ENCODE measurements around the gene ATG16L2. TPM values are rescaled to one million over a fixed set of nuclear protein-coding genes. Genes with fewer than 3 reads are reported as not detected.
A peak's percentile ranks its signal among the peaks of the same experiment; 100 is the strongest.

Gene ATG16L2
- total RNA-seq, 2 donors from 2014 or later = 9.0 to 10.0 TPM

GRCh38 chr11:72859126-72859525 is 44.9 kb downstream of the ATG16L2 start:
- H3K9me3 ChIP-seq = no peaks in the 10 kb centered on the region
- H3K36me3 ChIP-seq = no peaks in the 10 kb centered on the region
- no peaks in the 10 kb centered on the region for H3K27me3 ChIP-seq
- no peak overlapping the region for H3K27ac ChIP-seq
- no peak for DNase-seq (ENCODE audit: low spot score)
- H3K4me3 ChIP-seq = no peak overlapping the region
- no peak for TF ChIP-seq CTCF (IDR thresholded peaks at IDR 0.05)
- peaks cover 0 to 26% of the 10 kb centered on the region in 2 donors for H3K4me1 ChIP-seq

GRCh38 chr11:72860010-72860409 is 45.8 kb downstream of the ATG16L2 start:
- Histone ChIP-seq H3K4me1 (peaks cover 0 to 35% of the 10 kb centered on the region in 2 donors), H3K27ac (no peak overlapping the region), H3K4me3 (no peak overlapping the region), H3K36me3 (no peaks in the 10 kb centered on the region), H3K9me3 (no peaks in the 10 kb centered on the region), H3K27me3 (no peaks in the 10 kb centered on the region)
- no peak for TF ChIP-seq CTCF (IDR thresholded peaks at IDR 0.05)
- no peak for DNase-seq (ENCODE audit: low spot score)

GRCh38 chr11:72860592-72860991 is 46.4 kb downstream of the ATG16L2 start:
- Histone ChIP-seq H3K4me3 (no peak overlapping the region), H3K36me3 (no peaks in the 10 kb centered on the region), H3K27me3 (no peaks in the 10 kb centered on the region), H3K9me3 (no peaks in the 10 kb centered on the region), H3K4me1 (peaks cover 0 to 40% of the 10 kb centered on the region in 2 donors), H3K27ac (peak overlapping the region in 1 of 2 donors; percentile 0)
- TF ChIP-seq CTCF (IDR thresholded peaks at IDR 0.05) = no peak
- DNase-seq (ENCODE audit: low spot score) = no peak

- Histone ChIP-seq H3K9me3 (no peaks in the 10 kb centered on the region), H3K4me3 (no peak overlapping the region), H3K27ac (peak overlapping the region; percentile 13 to 66), H3K4me1 (peaks cover 0 to 30% of the 10 kb centered on the region in 2 donors), H3K36me3 (no peaks in the 10 kb centered on the region), H3K27me3 (no peaks in the 10 kb centered on the region)
- DNase-seq (ENCODE audit: low spot score) = no peak
- TF ChIP-seq CTCF (IDR thresholded peaks at IDR 0.05) = no peak
These were observed 48.9 kb downstream of the ATG16L2 start for GRCh38 chr11:72863091-72863490.

DNA sequence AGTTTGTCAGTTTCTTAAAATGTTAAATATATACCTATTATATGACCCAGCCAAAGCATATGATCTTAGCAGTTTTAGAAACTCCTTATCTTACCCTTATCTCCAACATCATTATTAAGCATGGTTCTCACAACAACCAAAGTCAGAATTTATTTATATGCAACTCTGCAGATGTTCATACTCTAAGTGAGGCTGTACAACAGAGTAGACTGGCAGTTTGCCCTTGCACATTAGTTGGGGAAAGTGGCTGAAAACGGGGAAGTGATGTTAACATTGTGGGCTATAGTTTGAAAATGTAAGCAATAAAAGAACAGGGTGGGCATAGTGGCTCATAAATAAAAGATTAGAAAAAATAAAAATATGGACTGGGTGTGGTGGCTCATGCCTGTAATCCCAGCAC is 49.7 kb downstream of the ATG16L2 start:
- H3K9me3 ChIP-seq = no peaks in the 10 kb centered on the region
- H3K4me3 ChIP-seq = no peak overlapping the region
- no peaks in the 10 kb centered on the region for H3K36me3 ChIP-seq
- H3K4me1 ChIP-seq = peaks cover 0 to 30% of the 10 kb centered on the region in 2 donors
- no peak for TF ChIP-seq CTCF (IDR thresholded peaks at IDR 0.05)
- DNase-seq (ENCODE audit: low spot score) = no peak
- peak overlapping the region; percentile 58 to 66 for H3K27ac ChIP-seq
- H3K27me3 ChIP-seq = no peaks in the 10 kb centered on the region
